ENCODE results near the gene OR10W1. TPM values are rescaled to one million over a fixed set of nuclear protein-coding genes. Genes with fewer than 3 reads are reported as not detected.

The OR10W1 gene
- polyA plus RNA-seq, 1 of the 3 experiments (the other 2 are of a cell fraction), result not detected

DNA sequence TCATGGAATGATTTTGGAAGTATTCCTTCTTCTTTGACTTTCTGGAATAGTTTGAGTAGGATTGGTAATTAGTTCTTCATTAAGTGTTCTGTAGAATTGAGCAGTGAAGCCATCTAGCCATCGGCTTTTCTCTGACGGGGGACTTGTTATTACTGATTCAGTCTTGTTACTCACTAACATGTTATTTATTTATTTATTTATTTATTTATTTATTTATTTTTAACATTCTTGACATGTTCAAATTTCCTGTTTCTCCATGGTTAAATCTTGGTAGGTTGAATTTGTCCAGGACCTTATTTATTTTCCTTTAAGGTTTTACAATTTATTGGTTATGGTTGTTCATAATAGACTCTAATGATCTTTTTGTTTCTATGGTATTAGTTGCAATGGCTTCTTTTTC is 24.1 kb downstream of the OR10W1 start:
- no peak for DNase-seq
- Histone ChIP-seq H3K79me2 (ENCODE audit: insufficient read depth) (no peaks in the 10 kb centered on the region), H3K4me3 (ENCODE audit: low read depth in 2 of 2, low read length in 1 of 2) (no peak overlapping the region), H3K9me2 (no peaks in the 10 kb centered on the region), H3K9ac (no peak overlapping the region), H2AFZ (ENCODE audit: low read depth) (no peak overlapping the region), H4K20me1 (ENCODE audit: insufficient read depth) (no peaks in the 10 kb centered on the region), H3F3A (replicated peaks; ENCODE audit: insufficient read depth) (no peaks in the 10 kb centered on the region), H3K4me1 (ENCODE audit: control insufficient read depth in 1 of 2, insufficient read depth in 2 of 2, low read depth in 1 of 2, low read length in 1 of 2) (no peaks in the 10 kb centered on the region), H3K27ac (ENCODE audit: low read depth in 2 of 2, low read length in 1 of 2) (no peak overlapping the region), H3K9me3 (no peaks in the 10 kb centered on the region), H3K27me3 (ENCODE audit: insufficient read depth) (no peaks in the 10 kb centered on the region), H3K4me2 (no peak overlapping the region), H3K36me3 (replicated peaks in 1 of 2; ENCODE audit: control insufficient read depth in 1 of 2, insufficient read depth in 2 of 2, low read length in 1 of 2) (no peaks in the 10 kb centered on the region)
- WGBS (ENCODE audit: low lambda C conversion rate), result 9% methylated on average over 2 of the region's 2 CpGs
- TF ChIP-seq, protein P1, sequence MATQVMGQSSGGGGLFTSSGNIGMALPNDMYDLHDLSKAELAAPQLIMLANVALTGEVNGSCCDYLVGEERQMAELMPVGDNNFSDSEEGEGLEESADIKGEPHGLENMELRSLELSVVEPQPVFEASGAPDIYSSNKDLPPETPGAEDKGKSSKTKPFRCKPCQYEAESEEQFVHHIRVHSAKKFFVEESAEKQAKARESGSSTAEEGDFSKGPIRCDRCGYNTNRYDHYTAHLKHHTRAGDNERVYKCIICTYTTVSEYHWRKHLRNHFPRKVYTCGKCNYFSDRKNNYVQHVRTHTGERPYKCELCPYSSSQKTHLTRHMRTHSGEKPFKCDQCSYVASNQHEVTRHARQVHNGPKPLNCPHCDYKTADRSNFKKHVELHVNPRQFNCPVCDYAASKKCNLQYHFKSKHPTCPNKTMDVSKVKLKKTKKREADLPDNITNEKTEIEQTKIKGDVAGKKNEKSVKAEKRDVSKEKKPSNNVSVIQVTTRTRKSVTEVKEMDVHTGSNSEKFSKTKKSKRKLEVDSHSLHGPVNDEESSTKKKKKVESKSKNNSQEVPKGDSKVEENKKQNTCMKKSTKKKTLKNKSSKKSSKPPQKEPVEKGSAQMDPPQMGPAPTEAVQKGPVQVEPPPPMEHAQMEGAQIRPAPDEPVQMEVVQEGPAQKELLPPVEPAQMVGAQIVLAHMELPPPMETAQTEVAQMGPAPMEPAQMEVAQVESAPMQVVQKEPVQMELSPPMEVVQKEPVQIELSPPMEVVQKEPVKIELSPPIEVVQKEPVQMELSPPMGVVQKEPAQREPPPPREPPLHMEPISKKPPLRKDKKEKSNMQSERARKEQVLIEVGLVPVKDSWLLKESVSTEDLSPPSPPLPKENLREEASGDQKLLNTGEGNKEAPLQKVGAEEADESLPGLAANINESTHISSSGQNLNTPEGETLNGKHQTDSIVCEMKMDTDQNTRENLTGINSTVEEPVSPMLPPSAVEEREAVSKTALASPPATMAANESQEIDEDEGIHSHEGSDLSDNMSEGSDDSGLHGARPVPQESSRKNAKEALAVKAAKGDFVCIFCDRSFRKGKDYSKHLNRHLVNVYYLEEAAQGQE (IDR thresholded peaks at IDR 0.05; ENCODE audit: low read depth, low read length), result no peak
- TF ChIP-seq FOXM1 (IDR thresholded peaks at IDR 0.05; ENCODE audit: low read depth) (no peak), YY1 (IDR thresholded peaks at IDR 0.05; ENCODE audit: low read depth) (no peak), TAF1 (IDR thresholded peaks at IDR 0.05; ENCODE audit: borderline replicate concordance, low read depth, low read length) (no peak), RCOR1 (IDR thresholded peaks at IDR 0.05; ENCODE audit: low read length) (no peak), NFIC (IDR thresholded peaks at IDR 0.05; ENCODE audit: borderline replicate concordance) (no peak), SIN3A (IDR thresholded peaks at IDR 0.05; ENCODE audit: borderline replicate concordance, low read depth, low read length) (no peak), EP300 (IDR thresholded peaks at IDR 0.05; ENCODE audit: borderline replicate concordance in 1 of 2, low read depth in 1 of 2, low read length in 1 of 2) (no peak)
- TF ChIP-seq, protein P2, sequence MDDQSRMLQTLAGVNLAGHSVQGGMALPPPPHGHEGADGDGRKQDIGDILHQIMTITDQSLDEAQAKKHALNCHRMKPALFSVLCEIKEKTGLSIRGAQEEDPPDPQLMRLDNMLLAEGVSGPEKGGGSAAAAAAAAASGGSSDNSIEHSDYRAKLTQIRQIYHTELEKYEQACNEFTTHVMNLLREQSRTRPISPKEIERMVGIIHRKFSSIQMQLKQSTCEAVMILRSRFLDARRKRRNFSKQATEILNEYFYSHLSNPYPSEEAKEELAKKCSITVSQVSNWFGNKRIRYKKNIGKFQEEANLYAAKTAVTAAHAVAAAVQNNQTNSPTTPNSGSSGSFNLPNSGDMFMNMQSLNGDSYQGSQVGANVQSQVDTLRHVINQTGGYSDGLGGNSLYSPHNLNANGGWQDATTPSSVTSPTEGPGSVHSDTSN (IDR thresholded peaks at IDR 0.05), result no peak
- ChIA-PET POLR2A (no interaction called here), CTCF (no interaction called here)

DNA sequence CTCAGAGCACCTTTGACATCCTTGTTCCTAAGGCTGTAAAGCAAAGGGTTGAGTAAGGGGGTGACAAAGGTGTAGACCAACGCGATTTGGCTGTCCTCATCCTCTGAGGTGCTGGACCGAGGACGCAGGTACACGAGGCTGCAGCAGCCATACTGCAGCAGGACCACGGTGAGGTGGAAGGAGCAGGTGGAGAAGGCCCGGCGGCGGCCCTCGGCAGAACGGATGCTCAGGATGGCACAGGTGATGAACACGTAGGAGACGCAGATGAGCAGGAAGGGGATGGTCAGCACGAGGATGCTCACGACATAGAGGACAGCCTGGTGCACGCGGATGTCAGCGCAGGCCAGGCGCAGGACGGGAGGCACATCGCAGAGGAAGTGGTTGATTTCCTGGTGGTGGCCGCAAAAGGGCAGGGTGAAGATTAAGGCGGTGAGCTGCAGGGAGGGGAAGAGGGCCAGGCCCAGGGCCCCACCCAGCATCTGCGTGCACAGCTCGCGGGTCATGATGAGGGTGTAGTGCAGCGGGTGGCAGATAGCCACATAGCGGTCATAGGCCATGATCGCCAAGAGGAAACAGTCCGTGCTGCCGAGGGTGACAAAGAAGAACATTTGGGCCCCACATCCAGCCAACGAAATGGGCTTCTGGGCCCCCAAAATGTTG is 40.0 kb downstream of the OR10W1 start:
- CTCF ChIA-PET, result no interaction called here
- H3K27me3 ChIP-seq (ENCODE audit: insufficient read depth), result peaks cover 12% of the 10 kb centered on the region; the same call in 1 of the 2 replicates
- no peak for TF ChIP-seq TAF1 (IDR thresholded peaks at IDR 0.05; ENCODE audit: borderline replicate concordance, low read depth, low read length)
- no peak for TF ChIP-seq RXRA (IDR thresholded peaks at IDR 0.05; ENCODE audit: borderline replicate concordance, low read depth)
- no peak for TF ChIP-seq YY1 (IDR thresholded peaks at IDR 0.05; ENCODE audit: low read depth)
- TF ChIP-seq, protein P3, sequence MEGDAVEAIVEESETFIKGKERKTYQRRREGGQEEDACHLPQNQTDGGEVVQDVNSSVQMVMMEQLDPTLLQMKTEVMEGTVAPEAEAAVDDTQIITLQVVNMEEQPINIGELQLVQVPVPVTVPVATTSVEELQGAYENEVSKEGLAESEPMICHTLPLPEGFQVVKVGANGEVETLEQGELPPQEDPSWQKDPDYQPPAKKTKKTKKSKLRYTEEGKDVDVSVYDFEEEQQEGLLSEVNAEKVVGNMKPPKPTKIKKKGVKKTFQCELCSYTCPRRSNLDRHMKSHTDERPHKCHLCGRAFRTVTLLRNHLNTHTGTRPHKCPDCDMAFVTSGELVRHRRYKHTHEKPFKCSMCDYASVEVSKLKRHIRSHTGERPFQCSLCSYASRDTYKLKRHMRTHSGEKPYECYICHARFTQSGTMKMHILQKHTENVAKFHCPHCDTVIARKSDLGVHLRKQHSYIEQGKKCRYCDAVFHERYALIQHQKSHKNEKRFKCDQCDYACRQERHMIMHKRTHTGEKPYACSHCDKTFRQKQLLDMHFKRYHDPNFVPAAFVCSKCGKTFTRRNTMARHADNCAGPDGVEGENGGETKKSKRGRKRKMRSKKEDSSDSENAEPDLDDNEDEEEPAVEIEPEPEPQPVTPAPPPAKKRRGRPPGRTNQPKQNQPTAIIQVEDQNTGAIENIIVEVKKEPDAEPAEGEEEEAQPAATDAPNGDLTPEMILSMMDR (IDR thresholded peaks at IDR 0.05), result no peak
- TF ChIP-seq RFX5 (IDR thresholded peaks at IDR 0.05; ENCODE audit: low read length), result no peak
- no peak for TF ChIP-seq EP300 (IDR thresholded peaks at IDR 0.05; ENCODE audit: borderline replicate concordance in 1 of 2, low read depth in 1 of 2, low read length in 1 of 2)
- no peak for TF ChIP-seq GATA2 (CRISPR knock-in tag; IDR thresholded peaks at IDR 0.05)
- TF ChIP-seq CHD2 (IDR thresholded peaks at IDR 0.05; ENCODE audit: low read length, partially characterized antibody), result no peak
- TF ChIP-seq, protein P1 (IDR thresholded peaks at IDR 0.05; ENCODE audit: low read depth, low read length), result no peak
- TF ChIP-seq FOXJ3 (CRISPR knock-in tag; IDR thresholded peaks at IDR 0.05), result no peak
- TF ChIP-seq MEF2A (IDR thresholded peaks at IDR 0.05; ENCODE audit: borderline replicate concordance, low read depth), result no peak

More for the DNA sequence above, 40.0 kb downstream of the OR10W1 start:
- H3K4me2 ChIP-seq, result no peak overlapping the region
- H4K20me1 ChIP-seq (ENCODE audit: insufficient read depth), result no peaks in the 10 kb centered on the region
- DNase-seq, result no peak
- H3K79me2 ChIP-seq (ENCODE audit: insufficient read depth), result no peaks in the 10 kb centered on the region
- no peaks in the 10 kb centered on the region for H3F3A ChIP-seq (replicated peaks; ENCODE audit: insufficient read depth)
- no peak overlapping the region for H3K27ac ChIP-seq (ENCODE audit: low read depth in 2 of 2, low read length in 1 of 2)
- H3K4me3 ChIP-seq (ENCODE audit: low read depth in 2 of 2, low read length in 1 of 2), result no peak overlapping the region
- WGBS (ENCODE audit: low lambda C conversion rate), result 31% methylated on average over 32 of the region's 32 CpGs
- H3K9me3 ChIP-seq, result no peaks in the 10 kb centered on the region
- H3K36me3 ChIP-seq (replicated peaks in 1 of 2; ENCODE audit: control insufficient read depth in 1 of 2, insufficient read depth in 2 of 2, low read length in 1 of 2), result no peaks in the 10 kb centered on the region
- no peaks in the 10 kb centered on the region for H3K9me2 ChIP-seq
- POLR2A ChIA-PET, result no interaction called here
- no peak overlapping the region for H2AFZ ChIP-seq (ENCODE audit: low read depth)
- no peak overlapping the region for H3K9ac ChIP-seq
- no peaks in the 10 kb centered on the region for H3K4me1 ChIP-seq (ENCODE audit: control insufficient read depth in 1 of 2, insufficient read depth in 2 of 2, low read depth in 1 of 2, low read length in 1 of 2)
